BLaER1 treated with 17β-estradiol and CSF1 and Interleukin-3, amounts not matched to agents 10 nM and 100 nM (cell line): ENCODE data around the gene POLRMT.

Experiments
- H3K27ac ChIP-seq, 11 experiments: shearing (Covaris generic); formaldehyde crosslinking; 2 replicates each; pipeline ENCODE4 v1.8.1; 2022
- H3K27me3 ChIP-seq, 11 experiments: shearing (Covaris generic); formaldehyde crosslinking; 2 replicates each; pipeline ENCODE4 v1.8.1; 2022
- H3K36me3 ChIP-seq, 11 experiments: shearing (Covaris generic); formaldehyde crosslinking; 2 replicates each; pipeline ENCODE4 v1.8.1; 2022
- H3K4me1 ChIP-seq, 10 experiments: shearing (Covaris generic); formaldehyde crosslinking; 2 replicates each; pipeline ENCODE4 v1.8.1; 2022
- H3K4me2 ChIP-seq, 11 experiments: shearing (Covaris generic); formaldehyde crosslinking; 2 replicates each; pipeline ENCODE4 v1.8.1; 2022
- H3K4me3 ChIP-seq, 10 experiments: shearing (Covaris generic); formaldehyde crosslinking; 2 replicates each; pipeline ENCODE4 v1.8.1; 2022
- H3K9ac ChIP-seq, 11 experiments: shearing (Covaris generic); formaldehyde crosslinking; 2 replicates each; pipeline ENCODE4 v1.8.1; 2022
- H3K9me3 ChIP-seq, 11 experiments: shearing (Covaris generic); formaldehyde crosslinking; replicated peaks in 1 of 11; 2 replicates each; pipeline ENCODE4 v1.8.1; 2022
- H4K20me1 ChIP-seq, 11 experiments: shearing (Covaris generic); formaldehyde crosslinking; 2 replicates each; pipeline ENCODE4 v1.8.1; 2022
- Cebpa-rat ChIP-seq, 11 experiments: shearing (Covaris generic); IDR thresholded peaks; 2 replicates each; pipeline ENCODE4 v1.8.1; 2022

Gene POLRMT

GRCh38 chr19:664913-665443 lies 31.6 kb upstream of the POLRMT start:
- peak overlapping the region in 3 of 10 experiments; percentile 19 to 48 (median 25); a peak in 4 of 20 replicates for H3K4me3 ChIP-seq
- H3K9me3 ChIP-seq = peaks cover 8 to 29% (median 14%) of the 10 kb centered on the region in 11 experiments; a peak in 17 of 22 replicates
- peak overlapping the region in 4 of 11 experiments; percentile 81 to 97 (median 90); a peak in 5 of 22 replicates for H3K27ac ChIP-seq
- no peak for TF ChIP-seq Cebpa-rat (IDR thresholded peaks at IDR 0.05)
- H3K36me3 ChIP-seq = peaks cover 0 to 12% (median 0%) of the 10 kb centered on the region in 11 experiments; a peak in 5 of 22 replicates
- peak overlapping the region in 6 of 11 experiments; percentile 7 to 99 (median 66); a peak in 6 of 22 replicates for H3K9ac ChIP-seq
- peaks cover 22 to 30% (median 29%) of the 10 kb centered on the region in 11 experiments for H4K20me1 ChIP-seq
- peak overlapping the region; percentile 86 to 99 (median 95) for H3K4me2 ChIP-seq
- no peaks in the 10 kb centered on the region for H3K27me3 ChIP-seq
- H3K4me1 ChIP-seq = peaks cover 35 to 54% (median 48%) of the 10 kb centered on the region in 10 experiments

GRCh38 chr19:663682-664117 lies 30.4 kb upstream of the POLRMT start:
- Histone ChIP-seq H3K4me2 (peak overlapping the region; percentile 86 to 99 (median 95)), H3K27ac (peak overlapping the region; percentile 61 to 98 (median 89)), H3K9me3 (peaks cover 2 to 22% (median 12%) of the 10 kb centered on the region in 11 experiments; a peak in 15 of 22 replicates), H3K36me3 (peaks cover 2 to 25% (median 9%) of the 10 kb centered on the region in 11 experiments; a peak in 21 of 22 replicates), H3K9ac (peak overlapping the region; percentile 74 to 99 (median 98)), H3K4me1 (peaks cover 44 to 59% (median 53%) of the 10 kb centered on the region in 10 experiments), H3K27me3 (no peaks in the 10 kb centered on the region), H3K4me3 (peak overlapping the region; percentile 90 to 100 (median 100)), H4K20me1 (peaks cover 34 to 43% (median 42%) of the 10 kb centered on the region in 11 experiments)
- TF ChIP-seq Cebpa-rat (IDR thresholded peaks at IDR 0.05) = no peak

- Histone ChIP-seq H3K4me1 (peaks cover 44 to 64% (median 59%) of the 10 kb centered on the region in 10 experiments), H3K4me2 (peak within 1 kb of the TSS; percentile 94 to 100 (median 99)), H4K20me1 (peaks cover 40 to 49% (median 48%) of the 10 kb centered on the region in 11 experiments), H3K9me3 (peaks cover 0 to 17% (median 12%) of the 10 kb centered on the region in 11 experiments; a peak in 15 of 22 replicates), H3K27ac (peak within 1 kb of the TSS; percentile 72 to 98 (median 95)), H3K36me3 (peaks cover 8 to 31% (median 15%) of the 10 kb centered on the region in 11 experiments; a peak in 21 of 22 replicates), H3K4me3 (peak within 1 kb of the TSS; percentile 90 to 100 (median 100)), H3K9ac (peak within 1 kb of the TSS; percentile 91 to 99 (median 98)), H3K27me3 (no peaks in the 10 kb centered on the region)
- no peak for TF ChIP-seq Cebpa-rat (IDR thresholded peaks at IDR 0.05)
Observed at GRCh38 chr19:662962-663681, 29.8 kb upstream of the POLRMT start, which contains the start of gene RNF126. RNF126 (minus strand) TSS chr19:663214; CDS start chr19:663121, 93 bp downstream.

- H3K9ac ChIP-seq = peak overlapping the region; percentile 91 to 99 (median 98)
- peaks cover 44 to 70% (median 61%) of the 10 kb centered on the region in 10 experiments for H3K4me1 ChIP-seq
- H4K20me1 ChIP-seq = peaks cover 47 to 56% (median 55%) of the 10 kb centered on the region in 11 experiments
- no peak for TF ChIP-seq Cebpa-rat (IDR thresholded peaks at IDR 0.05)
- H3K4me2 ChIP-seq = peak overlapping the region; percentile 93 to 100 (median 99)
- peak overlapping the region; percentile 90 to 100 (median 100) for H3K4me3 ChIP-seq
- peak overlapping the region; percentile 72 to 98 (median 95) for H3K27ac ChIP-seq
- H3K27me3 ChIP-seq = no peaks in the 10 kb centered on the region
- H3K9me3 ChIP-seq = peaks cover 0 to 10% (median 8%) of the 10 kb centered on the region in 11 experiments; a peak in 15 of 22 replicates
- peaks cover 15 to 38% (median 22%) of the 10 kb centered on the region in 11 experiments; a peak in 21 of 22 replicates for H3K36me3 ChIP-seq
Observed at GRCh38 chr19:662207-662961, 29.0 kb upstream of the POLRMT start.

- Histone ChIP-seq H3K9ac (peak overlapping the region; percentile 91 to 99 (median 98)), H3K27ac (peak overlapping the region; percentile 72 to 98 (median 95); a peak in 21 of 22 replicates), H3K36me3 (peaks cover 22 to 46% (median 30%) of the 10 kb centered on the region in 11 experiments; a peak in 21 of 22 replicates), H3K9me3 (peaks cover 0 to 2% (median under 1%) of the 10 kb centered on the region in 11 experiments; a peak in 8 of 22 replicates), H3K4me1 (peaks cover 44 to 78% (median 64%) of the 10 kb centered on the region in 10 experiments), H3K4me2 (peak overlapping the region; percentile 93 to 100 (median 99)), H3K4me3 (peak overlapping the region; percentile 90 to 100 (median 100)), H4K20me1 (peaks cover 55 to 64% (median 63%) of the 10 kb centered on the region in 11 experiments), H3K27me3 (no peaks in the 10 kb centered on the region)
- TF ChIP-seq Cebpa-rat (IDR thresholded peaks at IDR 0.05) = no peak
Observed at GRCh38 chr19:661427-662196, 28.3 kb upstream of the POLRMT start.

GRCh38 chr19:660793-661426 lies 27.6 kb upstream of the POLRMT start:
- Histone ChIP-seq H3K9ac (peak overlapping the region; percentile 91 to 99 (median 98)), H3K27ac (peak overlapping the region; percentile 72 to 98 (median 95); a peak in 21 of 22 replicates), H4K20me1 (peaks cover 62 to 71% (median 70%) of the 10 kb centered on the region in 11 experiments), H3K9me3 (no peaks in the 10 kb centered on the region), H3K4me3 (peak overlapping the region; percentile 90 to 100 (median 100)), H3K4me2 (peak overlapping the region; percentile 93 to 100 (median 99)), H3K27me3 (no peaks in the 10 kb centered on the region), H3K4me1 (peaks cover 44 to 81% (median 68%) of the 10 kb centered on the region in 10 experiments), H3K36me3 (peaks cover 28 to 52% (median 35%) of the 10 kb centered on the region in 11 experiments; a peak in 21 of 22 replicates)
- no peak for TF ChIP-seq Cebpa-rat (IDR thresholded peaks at IDR 0.05)
